ENCODE measurements around the gene AGMO. TPM values are rescaled to one million over a fixed set of nuclear protein-coding genes. Genes with fewer than 3 reads are reported as not detected.

AGMO gene
- total and polyA plus RNA-seq, 2 of the 8 experiments (the other 6 are each of a cell fraction or from before 2014, with no cell fraction given) = 0.22 to 0.45 TPM

DNA sequence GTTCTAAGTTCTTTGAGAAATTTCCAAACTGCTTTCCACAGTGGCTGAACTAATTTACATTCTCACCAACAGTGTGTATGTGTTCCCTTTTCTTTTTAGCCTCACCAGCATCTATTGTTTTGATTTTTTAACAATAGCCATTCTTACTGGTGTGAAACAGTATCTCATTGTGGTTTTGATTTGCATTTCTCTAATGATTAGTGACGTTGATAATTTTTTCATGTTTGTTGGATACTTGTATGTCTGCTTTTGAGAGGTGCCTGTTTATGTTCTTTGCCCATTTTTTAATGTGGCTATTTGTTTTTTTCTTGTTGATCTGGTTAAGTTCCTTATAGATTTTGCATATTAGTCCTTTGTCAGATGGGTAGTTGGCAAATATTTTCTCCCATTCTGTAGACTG is 191.4 kb downstream of the AGMO start (continued):
- TF ChIP-seq GTF2F1 (IDR thresholded peaks at IDR 0.05; ENCODE audit: borderline replicate concordance, low read depth, low read length) = no peak
- no peak for TF ChIP-seq CTBP2 (IDR thresholded peaks at IDR 0.05; ENCODE audit: borderline replicate concordance, insufficient read depth, insufficient read length, low read length)
- TF ChIP-seq HDAC6 (IDR thresholded peaks at IDR 0.05; ENCODE audit: low read depth, low read length) = no peak
